HG03066 (cell line): ENCODE results near the gene KRAS.
"Not testable (repeated sequence)": the region's sequence is repeated elsewhere in the genome, so short reads cannot be mapped to it uniquely, and the experiment has no call there.

ENCODE experiments used
- ATAC-seq: cut with Tn5 transposase; IDR thresholded peaks from one replicate; pipeline ENCODE4 v1.9.1; 2021; ENCODE audit warnings: low read depth; ENCODE audit not compliant: unreplicated experiment

Gene KRAS

GRCh38 chr12:25250744-25251730, at the start of gene KRAS:
Gene KRAS (minus strand): TSS chr12:25250929.
- peak; percentile 78 for ATAC-seq

- ATAC-seq = no peak
Measured at GRCh38 chr12:25296381-25296780, 45.7 kb upstream of the KRAS start.

GRCh38 chr12:25295361-25295760, 44.6 kb upstream of the KRAS start:
- ATAC-seq = no peak

- ATAC-seq = no peak
Measured at GRCh38 chr12:25293653-25294052, 42.9 kb upstream of the KRAS start.

- not testable (repeated sequence) for ATAC-seq
Measured at GRCh38 chr12:25292810-25293221, 42.1 kb upstream of the KRAS start.

- no peak for ATAC-seq
Measured at GRCh38 chr12:25287610-25288009, 36.9 kb upstream of the KRAS start.

GRCh38 chr12:25286837-25287236, 36.1 kb upstream of the KRAS start:
- ATAC-seq = no peak

GRCh38 chr12:25284024-25284423, 33.3 kb upstream of the KRAS start:
- no peak for ATAC-seq

GRCh38 chr12:25283006-25283405, 32.3 kb upstream of the KRAS start:
- no peak for ATAC-seq

GRCh38 chr12:25280082-25280481, 29.4 kb upstream of the KRAS start:
- no peak for ATAC-seq

- no peak for ATAC-seq
Measured at GRCh38 chr12:25278269-25278668, 27.5 kb upstream of the KRAS start.

- ATAC-seq = peak; percentile 49
Measured at GRCh38 chr12:25276199-25276937, 25.6 kb upstream of the KRAS start.

- no peak for ATAC-seq
Measured at GRCh38 chr12:25271486-25272098, 20.9 kb upstream of the KRAS start.

GRCh38 chr12:25269701-25270100, 19.0 kb upstream of the KRAS start:
- ATAC-seq = peak; percentile 79

GRCh38 chr12:25266497-25266896, 15.8 kb upstream of the KRAS start:
- ATAC-seq = no peak

- ATAC-seq = no peak
Measured at GRCh38 chr12:25264862-25265261, 14.1 kb upstream of the KRAS start.

- no peak for ATAC-seq
Measured at GRCh38 chr12:25264114-25264513, 13.4 kb upstream of the KRAS start.

GRCh38 chr12:25263594-25263993, 12.9 kb upstream of the KRAS start:
- no peak for ATAC-seq

GRCh38 chr12:25262389-25263074, 11.8 kb upstream of the KRAS start:
- ATAC-seq = no peak

GRCh38 chr12:25257590-25258324, 7.0 kb upstream of the KRAS start:
- ATAC-seq = no peak
